K562 (cell line): Measurements from ENCODE around the gene VEZF1. TPM values are rescaled to one million over a fixed set of nuclear protein-coding genes. Genes with fewer than 3 reads are reported as not detected.
A peak's percentile ranks its signal among the peaks of the same experiment; 100 is the strongest.

Experiments
- CSDE1 ChIP-seq, 2 experiments: fragments of 450-650 bp; IDR thresholded peaks; 2 replicates each; pipeline ENCODE4 v1.6.1; 2016; ENCODE audit warnings: mild to moderate bottlenecking in 1 of 2
- HNRNPUL1 ChIP-seq: fragments of 200-400 bp; formaldehyde crosslinking; IDR thresholded peaks from 2 replicates; pipeline ENCODE4 v1.6.1; 2017; ENCODE audit warnings: low read length
- MIER1 ChIP-seq: fragments of 450-650 bp; IDR thresholded peaks from 2 replicates; pipeline ENCODE4 v1.6.1; 2016; ENCODE audit warnings: antibody characterized with exemption, mild to moderate bottlenecking, low read depth
- MYBL2 ChIP-seq, 2 experiments: fragments of 450-650 bp in 1 of 2; sonication (generic) in 1 of 2; formaldehyde crosslinking in 1 of 2; IDR thresholded peaks; 2 replicates each; pipeline versions ENCODE4 v1.6.1 to v1.8.1; 2017 to 2022; ENCODE audit warnings: borderline replicate concordance in 1 of 2, inconsistent platforms in 1 of 2, low read depth in 1 of 2, mild to moderate bottlenecking in 1 of 2, missing genetic modification reagents in 1 of 2, moderate library complexity in 1 of 2
- NR3C1 ChIP-seq: sonication (generic); formaldehyde crosslinking; IDR thresholded peaks from 2 replicates; pipeline ENCODE4 v1.8.1; 2022; ENCODE audit warnings: missing genetic modification reagents
- POLR2AphosphoS5 ChIP-seq: IDR thresholded peaks from 2 replicates; pipeline ENCODE4 v1.6.1; 2011; ENCODE audit warnings: mild to moderate bottlenecking, low read depth, low read length, moderate library complexity; ENCODE audit not compliant: control insufficient read depth, insufficient read depth
- SMAD3 ChIP-seq: fragments of 450-650 bp; formaldehyde crosslinking; conservative IDR thresholded peaks from 2 replicates; pipeline ENCODE4 v1.4.0; 2020; ENCODE audit warnings: mild to moderate bottlenecking
- SRSF3 ChIP-seq: fragments of 200-400 bp; formaldehyde crosslinking; IDR thresholded peaks from 2 replicates; pipeline ENCODE4 v1.6.1; 2016; ENCODE audit warnings: mild to moderate bottlenecking, low read length, moderate library complexity; ENCODE audit not compliant: insufficient read depth
- ZBTB8A ChIP-seq: fragments of 450-650 bp; IDR thresholded peaks from 2 replicates; pipeline ENCODE4 v1.6.1; 2018; ENCODE audit warnings: mild to moderate bottlenecking, moderate library complexity; ENCODE audit not compliant: partially characterized antibody
- ZKSCAN3 ChIP-seq: fragments of 250-450 bp; sonication (Bioruptor Pico); IDR thresholded peaks from 2 replicates; pipeline ENCODE4 v1.4.0; 2020
- polyA plus RNA-seq, 8 experiments: library from polyadenylated mRNA; depleted of rRNA in 4 of 8; stranded (reverse) in 5 of 8; unstranded in 3 of 8; fragments of >200 nt; fragmentation: Nextera tagmentation in 2 of 8; fragmentation: Illumina TruSeq in 1 of 8; extraction: Ambion mirVana in 2 of 8; extraction: Trizol in 1 of 8; gene quantifications; 2 replicates each; pipeline versions ENCODE4 v1.2.1 to v1.2.3, GENCODE V29; 2011 to 2014; ENCODE audit warnings: inconsistent platforms in 1 of 8, missing spikeins in 1 of 8
- total RNA-seq, 7 experiments: library from RNA; depleted of rRNA in 6 of 7; stranded (reverse); fragments of >200 nt in 6 of 7; fragmentation: Illumina TruSeq in 2 of 7; extraction: Trizol in 2 of 7; gene quantifications; 2 replicates each; pipeline versions ENCODE4 v1.2.1 to v1.2.3, GENCODE V29; 2011 to 2021; ENCODE audit warnings: low replicate concordance in 1 of 7
- TF ChIP-seq, protein P1 (sequence below): IDR thresholded peaks from 2 replicates; pipeline ENCODE4 v1.6.1; 2016; ENCODE audit warnings: missing genetic modification characterization, missing compliant biosample characterization
- TF ChIP-seq, protein P2 (sequence below): fragments of 200-800 bp; sonication (Bioruptor generic); IDR thresholded peaks from 2 replicates; pipeline ENCODE4 v1.6.1; 2016; ENCODE audit warnings: missing genetic modification characterization, missing compliant biosample characterization
- TF ChIP-seq, protein P3 (sequence below): IDR thresholded peaks from 2 replicates; pipeline ENCODE4 v1.6.1; 2014; ENCODE audit warnings: antibody characterized with exemption
- TF ChIP-seq, protein P4 (sequence below): fragments of 250-450 bp; sonication (Bioruptor Pico); IDR thresholded peaks from 2 replicates; pipeline ENCODE4 v1.4.0; 2020; ENCODE audit warnings: mild to moderate bottlenecking
- TF ChIP-seq, protein P5 (sequence below), 2 experiments: IDR thresholded peaks in 1 of 2; conservative IDR thresholded peaks in 1 of 2; 2 replicates each; pipeline ENCODE4 v1.6.1; 2016; ENCODE audit warnings: low read depth in 2 of 2, mild to moderate bottlenecking in 1 of 2, missing compliant biosample characterization in 1 of 2, missing genetic modification characterization in 1 of 2, moderate library complexity in 1 of 2

Gene VEZF1
- total and polyA plus RNA-seq, 9 of the 15 experiments (the other 6 are each of a cell fraction or from before 2014, with no cell fraction given) = 9.5 to 33.4 (median 22.1) TPM

DNA sequence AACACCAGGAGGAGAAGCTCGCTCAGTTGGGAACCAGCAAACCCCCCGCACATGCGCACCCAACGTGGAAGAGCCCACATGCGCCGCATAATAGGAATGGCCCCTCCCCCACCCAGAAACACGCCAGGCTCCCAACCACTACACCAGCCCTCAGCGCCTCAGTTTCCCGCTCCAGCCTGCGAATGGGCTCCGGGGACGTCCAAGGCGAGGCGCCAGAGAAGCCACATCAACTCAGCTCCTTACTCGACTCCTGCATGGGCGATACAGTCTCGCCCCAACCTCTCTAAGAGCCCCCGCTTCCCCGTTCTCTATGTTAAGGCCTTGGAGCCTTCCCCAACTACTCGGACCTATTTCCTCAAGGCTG is 18.5 kb upstream of the VEZF1 start (continued):
- TF ChIP-seq, protein P1, sequence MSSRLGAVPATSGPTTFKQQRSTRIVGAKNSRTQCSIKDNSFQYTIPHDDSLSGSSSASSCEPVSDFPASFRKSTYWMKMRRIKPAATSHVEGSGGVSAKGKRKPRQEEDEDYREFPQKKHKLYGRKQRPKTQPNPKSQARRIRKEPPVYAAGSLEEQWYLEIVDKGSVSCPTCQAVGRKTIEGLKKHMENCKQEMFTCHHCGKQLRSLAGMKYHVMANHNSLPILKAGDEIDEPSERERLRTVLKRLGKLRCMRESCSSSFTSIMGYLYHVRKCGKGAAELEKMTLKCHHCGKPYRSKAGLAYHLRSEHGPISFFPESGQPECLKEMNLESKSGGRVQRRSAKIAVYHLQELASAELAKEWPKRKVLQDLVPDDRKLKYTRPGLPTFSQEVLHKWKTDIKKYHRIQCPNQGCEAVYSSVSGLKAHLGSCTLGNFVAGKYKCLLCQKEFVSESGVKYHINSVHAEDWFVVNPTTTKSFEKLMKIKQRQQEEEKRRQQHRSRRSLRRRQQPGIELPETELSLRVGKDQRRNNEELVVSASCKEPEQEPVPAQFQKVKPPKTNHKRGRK = no peak
- TF ChIP-seq POLR2AphosphoS5 = no peak; the same call in 1 of the 2 replicates
- peak; percentile 95; the same call in 1 of the 2 replicates for TF ChIP-seq SRSF3
- TF ChIP-seq CSDE1 (IDR thresholded peaks at IDR 0.05) = no peak
- no peak for TF ChIP-seq MIER1
- no peak for TF ChIP-seq SMAD3 (CRISPR knock-in tag)
- TF ChIP-seq, protein P2, sequence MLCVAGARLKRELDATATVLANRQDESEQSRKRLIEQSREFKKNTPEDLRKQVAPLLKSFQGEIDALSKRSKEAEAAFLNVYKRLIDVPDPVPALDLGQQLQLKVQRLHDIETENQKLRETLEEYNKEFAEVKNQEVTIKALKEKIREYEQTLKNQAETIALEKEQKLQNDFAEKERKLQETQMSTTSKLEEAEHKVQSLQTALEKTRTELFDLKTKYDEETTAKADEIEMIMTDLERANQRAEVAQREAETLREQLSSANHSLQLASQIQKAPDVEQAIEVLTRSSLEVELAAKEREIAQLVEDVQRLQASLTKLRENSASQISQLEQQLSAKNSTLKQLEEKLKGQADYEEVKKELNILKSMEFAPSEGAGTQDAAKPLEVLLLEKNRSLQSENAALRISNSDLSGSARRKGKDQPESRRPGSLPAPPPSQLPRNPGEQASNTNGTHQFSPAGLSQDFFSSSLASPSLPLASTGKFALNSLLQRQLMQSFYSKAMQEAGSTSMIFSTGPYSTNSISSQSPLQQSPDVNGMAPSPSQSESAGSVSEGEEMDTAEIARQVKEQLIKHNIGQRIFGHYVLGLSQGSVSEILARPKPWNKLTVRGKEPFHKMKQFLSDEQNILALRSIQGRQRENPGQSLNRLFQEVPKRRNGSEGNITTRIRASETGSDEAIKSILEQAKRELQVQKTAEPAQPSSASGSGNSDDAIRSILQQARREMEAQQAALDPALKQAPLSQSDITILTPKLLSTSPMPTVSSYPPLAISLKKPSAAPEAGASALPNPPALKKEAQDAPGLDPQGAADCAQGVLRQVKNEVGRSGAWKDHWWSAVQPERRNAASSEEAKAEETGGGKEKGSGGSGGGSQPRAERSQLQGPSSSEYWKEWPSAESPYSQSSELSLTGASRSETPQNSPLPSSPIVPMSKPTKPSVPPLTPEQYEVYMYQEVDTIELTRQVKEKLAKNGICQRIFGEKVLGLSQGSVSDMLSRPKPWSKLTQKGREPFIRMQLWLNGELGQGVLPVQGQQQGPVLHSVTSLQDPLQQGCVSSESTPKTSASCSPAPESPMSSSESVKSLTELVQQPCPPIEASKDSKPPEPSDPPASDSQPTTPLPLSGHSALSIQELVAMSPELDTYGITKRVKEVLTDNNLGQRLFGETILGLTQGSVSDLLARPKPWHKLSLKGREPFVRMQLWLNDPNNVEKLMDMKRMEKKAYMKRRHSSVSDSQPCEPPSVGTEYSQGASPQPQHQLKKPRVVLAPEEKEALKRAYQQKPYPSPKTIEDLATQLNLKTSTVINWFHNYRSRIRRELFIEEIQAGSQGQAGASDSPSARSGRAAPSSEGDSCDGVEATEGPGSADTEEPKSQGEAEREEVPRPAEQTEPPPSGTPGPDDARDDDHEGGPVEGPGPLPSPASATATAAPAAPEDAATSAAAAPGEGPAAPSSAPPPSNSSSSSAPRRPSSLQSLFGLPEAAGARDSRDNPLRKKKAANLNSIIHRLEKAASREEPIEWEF (CRISPR knock-in tag) = no peak
- TF ChIP-seq MYBL2 (IDR thresholded peaks at IDR 0.05; ENCODE audit: low read depth) = no peak
- no peak for TF ChIP-seq MYBL2 (CRISPR knock-in tag; IDR thresholded peaks at IDR 0.05; ENCODE audit: borderline replicate concordance)
- TF ChIP-seq, protein P3, sequence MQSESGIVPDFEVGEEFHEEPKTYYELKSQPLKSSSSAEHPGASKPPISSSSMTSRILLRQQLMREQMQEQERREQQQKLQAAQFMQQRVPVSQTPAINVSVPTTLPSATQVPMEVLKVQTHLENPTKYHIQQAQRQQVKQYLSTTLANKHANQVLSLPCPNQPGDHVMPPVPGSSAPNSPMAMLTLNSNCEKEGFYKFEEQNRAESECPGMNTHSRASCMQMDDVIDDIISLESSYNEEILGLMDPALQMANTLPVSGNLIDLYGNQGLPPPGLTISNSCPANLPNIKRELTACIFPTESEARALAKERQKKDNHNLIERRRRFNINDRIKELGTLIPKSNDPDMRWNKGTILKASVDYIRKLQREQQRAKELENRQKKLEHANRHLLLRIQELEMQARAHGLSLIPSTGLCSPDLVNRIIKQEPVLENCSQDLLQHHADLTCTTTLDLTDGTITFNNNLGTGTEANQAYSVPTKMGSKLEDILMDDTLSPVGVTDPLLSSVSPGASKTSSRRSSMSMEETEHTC = no peak
- no peak for TF ChIP-seq HNRNPUL1
- no peak for TF ChIP-seq NR3C1 (CRISPR knock-in tag)
- no peak for TF ChIP-seq ZBTB8A
- TF ChIP-seq ZKSCAN3 (CRISPR knock-in tag) = no peak
- TF ChIP-seq, protein P4, sequence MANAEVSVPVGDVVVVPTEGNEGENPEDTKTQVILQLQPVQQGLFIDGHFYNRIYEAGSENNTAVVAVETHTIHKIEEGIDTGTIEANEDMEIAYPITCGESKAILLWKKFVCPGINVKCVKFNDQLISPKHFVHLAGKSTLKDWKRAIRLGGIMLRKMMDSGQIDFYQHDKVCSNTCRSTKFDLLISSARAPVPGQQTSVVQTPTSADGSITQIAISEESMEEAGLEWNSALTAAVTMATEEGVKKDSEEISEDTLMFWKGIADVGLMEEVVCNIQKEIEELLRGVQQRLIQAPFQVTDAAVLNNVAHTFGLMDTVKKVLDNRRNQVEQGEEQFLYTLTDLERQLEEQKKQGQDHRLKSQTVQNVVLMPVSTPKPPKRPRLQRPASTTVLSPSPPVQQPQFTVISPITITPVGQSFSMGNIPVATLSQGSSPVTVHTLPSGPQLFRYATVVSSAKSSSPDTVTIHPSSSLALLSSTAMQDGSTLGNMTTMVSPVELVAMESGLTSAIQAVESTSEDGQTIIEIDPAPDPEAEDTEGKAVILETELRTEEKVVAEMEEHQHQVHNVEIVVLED (CRISPR knock-in tag) = no peak
- TF ChIP-seq, protein P5, sequence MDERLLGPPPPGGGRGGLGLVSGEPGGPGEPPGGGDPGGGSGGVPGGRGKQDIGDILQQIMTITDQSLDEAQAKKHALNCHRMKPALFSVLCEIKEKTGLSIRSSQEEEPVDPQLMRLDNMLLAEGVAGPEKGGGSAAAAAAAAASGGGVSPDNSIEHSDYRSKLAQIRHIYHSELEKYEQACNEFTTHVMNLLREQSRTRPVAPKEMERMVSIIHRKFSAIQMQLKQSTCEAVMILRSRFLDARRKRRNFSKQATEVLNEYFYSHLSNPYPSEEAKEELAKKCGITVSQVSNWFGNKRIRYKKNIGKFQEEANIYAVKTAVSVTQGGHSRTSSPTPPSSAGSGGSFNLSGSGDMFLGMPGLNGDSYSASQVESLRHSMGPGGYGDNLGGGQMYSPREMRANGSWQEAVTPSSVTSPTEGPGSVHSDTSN (CRISPR knock-in tag; IDR thresholded peaks at IDR 0.05; ENCODE audit: low read depth) = no peak
- TF ChIP-seq, protein P5 (tag; conservative IDR thresholded peaks at IDR 0.05; ENCODE audit: low read depth) = no peak
